GM10248 (cell line): Measurements from ENCODE around the gene CAD.

Experiments used
- CTCF ChIA-PET: fragments of 300-600 bp; sonication (Branson Sonifier 250); formaldehyde crosslinking; extraction: SDS; loops from one replicate; lab custom pipeline; 2021; ENCODE audit warnings: antibody characterized with exemption; lab: Yijun Ruan, JAX
- POLR2A ChIA-PET: fragments of 350-650 bp; sonication (Branson Sonifier 250); formaldehyde crosslinking; extraction: SDS; loops from one replicate; lab custom pipeline; 2020; ENCODE audit warnings: antibody characterized with exemption; lab: Yijun Ruan, JAX
- DNase-seq: peaks from one replicate; pipeline ENCODE4 v3.0.0; 2012; ENCODE audit errors: extremely low spot score
- CTCF ChIP-seq: IDR thresholded peaks from 2 replicates; pipeline ENCODE4 v1.5.1; 2012; ENCODE audit warnings: mild to moderate bottlenecking, low read depth; ENCODE audit errors: extremely low read depth, missing control alignments, control extremely low read depth

CAD gene

DNA sequence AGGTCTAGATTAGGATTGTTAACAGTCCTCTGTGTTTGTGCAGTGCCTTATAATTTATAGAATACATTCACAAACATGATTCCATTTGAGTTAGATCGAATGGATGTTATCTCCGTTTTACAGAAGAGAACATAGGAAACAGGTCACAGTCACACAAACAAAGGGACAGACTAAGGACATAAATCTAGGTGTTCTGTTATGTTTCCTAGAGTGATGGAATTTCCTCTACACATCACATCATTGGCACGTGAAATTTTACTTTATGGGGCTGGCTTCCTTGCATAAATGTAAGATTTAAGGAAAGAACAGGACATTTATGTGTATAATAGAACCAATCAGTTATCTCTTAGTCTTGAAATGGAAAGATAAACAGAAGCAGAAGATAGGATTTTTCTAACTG lies 71.4 kb downstream of the CAD start:
- POLR2A ChIA-PET, result no interaction called here
- TF ChIP-seq CTCF, result no peak
- CTCF ChIA-PET, result interaction anchor here (1.0 to 9.3 kb wide), 3 partner anchors 8 to 187 kb away, joined by 3 to 87 read pairs (median 63); partner anchors contain the start of gene TRIM54
- no peak for DNase-seq

- TF ChIP-seq CTCF, result no peak
- CTCF ChIA-PET, result interaction anchor here (1.2 to 9.3 kb wide), 3 partner anchors 8 to 12 kb away, joined by 3 to 87 read pairs (median 63); partner anchors contain the start of gene TRIM54
- POLR2A ChIA-PET, result no interaction called here
- no peak for DNase-seq
These were observed 73.4 kb downstream of the CAD start for GRCh38 chr2:27290549-27290948.

GRCh38 chr2:27291865-27292264 lies 74.7 kb downstream of the CAD start:
- CTCF ChIA-PET, result interaction anchor here (0.7 to 9.3 kb wide), 7 partner anchors 11 to 194 kb away, joined by 3 to 87 read pairs (median 8); partner anchors contain the start of gene TRIM54
- no peak for DNase-seq
- no peak for TF ChIP-seq CTCF
- POLR2A ChIA-PET, result no interaction called here
